GM18505 (cell line): Measurements from ENCODE around the gene ELL.
A peak's percentile ranks its signal among the peaks of the same experiment; 100 is the strongest.

Source experiments
- ATAC-seq: cut with Tn5 transposase; IDR thresholded peaks from one replicate; pipeline ENCODE4 v1.9.1; 2021; ENCODE audit not compliant: unreplicated experiment
- POLR2A ChIP-seq: IDR thresholded peaks from 4 replicates; pipeline ENCODE4 v1.6.1; 2011; ENCODE audit warnings: borderline replicate concordance; ENCODE audit not compliant: insufficient read depth, insufficient read length; ENCODE audit errors: extremely low read depth

Gene ELL

DNA sequence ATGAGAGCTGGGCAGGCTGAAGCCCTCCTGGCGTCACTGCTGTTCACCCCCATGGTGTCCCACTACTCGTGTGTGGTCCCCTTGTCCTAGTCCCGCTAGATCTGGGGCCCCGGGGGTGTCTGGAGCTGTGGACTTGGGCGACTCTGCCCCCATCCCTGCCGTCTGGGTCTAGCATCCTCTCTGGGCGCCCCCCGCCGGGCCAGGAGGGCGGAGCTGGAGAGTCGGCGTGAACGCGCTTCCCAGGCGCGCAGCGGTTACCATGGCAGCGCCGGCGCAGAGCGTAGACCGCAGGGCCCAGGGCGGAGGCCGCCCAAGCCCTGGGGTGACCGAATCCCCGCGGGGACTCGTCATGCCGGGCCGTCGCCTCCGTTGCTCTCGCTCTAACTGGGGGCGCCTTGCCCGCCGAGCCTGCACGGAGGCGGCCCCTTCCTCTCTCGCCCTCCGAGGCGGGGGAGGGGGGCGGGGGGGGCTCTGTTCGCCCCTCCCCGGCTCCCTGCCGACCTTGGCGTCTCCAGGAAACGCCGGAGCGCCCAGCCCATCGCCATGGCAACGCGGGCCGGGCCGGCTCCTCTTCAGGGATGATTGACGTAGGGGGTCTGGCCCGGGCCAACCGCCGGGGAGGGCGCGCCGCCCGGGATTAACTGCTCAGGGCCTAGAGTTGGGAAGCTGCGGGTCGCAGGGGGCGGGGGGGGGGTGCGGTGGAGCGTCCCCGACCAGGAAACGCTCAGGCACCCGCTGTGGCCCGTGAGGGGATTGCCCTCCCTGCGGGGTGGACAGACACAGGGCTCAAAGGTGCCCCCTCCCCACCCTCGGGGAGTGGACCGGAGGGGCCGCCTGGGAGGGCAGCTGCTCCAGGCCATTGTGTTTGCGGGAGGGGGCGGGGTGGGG is 92.8 kb downstream of the ELL start:
- no peak for TF ChIP-seq POLR2A
- peak; percentile 58 for ATAC-seq

DNA sequence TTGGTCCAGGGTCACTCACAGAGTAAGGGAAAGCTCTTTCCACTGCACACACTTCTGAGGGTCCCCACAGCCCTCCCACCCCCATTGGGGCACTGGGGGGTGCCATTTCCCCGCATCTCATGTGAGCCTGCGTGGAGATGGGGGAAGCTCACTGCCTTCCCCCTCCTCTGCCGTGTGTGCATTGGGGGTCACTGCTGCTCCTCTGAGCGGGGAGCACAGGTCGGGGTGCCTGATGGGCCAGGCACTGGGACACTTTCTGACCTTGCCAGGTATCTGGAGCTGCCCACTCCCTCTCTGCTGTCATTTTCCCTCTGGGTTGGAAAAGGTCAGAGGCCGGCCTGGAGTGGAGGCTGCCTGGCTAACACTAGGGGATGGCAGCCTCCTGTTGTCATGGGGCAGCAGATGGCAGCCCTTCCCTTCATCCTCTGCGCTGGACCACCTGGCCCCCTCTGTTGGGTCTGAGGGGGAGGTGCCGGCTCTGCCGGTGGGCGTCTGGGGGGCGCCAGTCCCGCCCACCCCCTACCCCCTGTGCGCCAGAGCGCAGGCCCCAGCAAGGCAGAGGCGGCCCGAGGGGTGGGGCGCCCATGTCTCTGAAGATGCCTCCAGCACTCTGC is 93.6 kb downstream of the ELL start:
- no peak for TF ChIP-seq POLR2A
- no peak for ATAC-seq

DNA sequence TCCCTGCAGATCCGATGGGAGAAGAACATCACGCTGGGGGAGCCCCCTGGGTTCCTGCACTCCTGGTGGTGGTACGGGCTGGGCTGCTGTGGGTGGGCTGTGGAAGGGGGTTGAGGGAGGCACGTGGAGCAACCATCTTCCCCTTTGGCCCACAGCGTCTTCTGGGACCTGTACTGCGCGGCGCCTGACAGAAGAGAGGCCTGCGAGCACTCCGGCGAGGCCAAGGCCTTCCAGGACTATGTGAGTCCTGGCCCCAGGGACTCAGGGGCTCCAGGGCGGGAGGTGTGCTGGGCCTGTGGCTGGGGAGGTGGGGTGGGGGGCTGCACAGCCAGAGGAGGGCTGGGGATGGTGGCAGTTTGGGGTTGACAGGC is 94.1 kb downstream of the ELL start:
- no peak for TF ChIP-seq POLR2A
- ATAC-seq = no peak

- TF ChIP-seq POLR2A = no peak
- no peak for ATAC-seq
These were observed 94.7 kb downstream of the ELL start for GRCh38 chr19:18427080-18427742.

GRCh38 chr19:18426416-18426767 is 95.5 kb downstream of the ELL start:
- ATAC-seq = no peak
- TF ChIP-seq POLR2A = no peak

- no peak for TF ChIP-seq POLR2A
- ATAC-seq = no peak
These were observed 96.1 kb downstream of the ELL start for GRCh38 chr19:18425515-18426415.

DNA sequence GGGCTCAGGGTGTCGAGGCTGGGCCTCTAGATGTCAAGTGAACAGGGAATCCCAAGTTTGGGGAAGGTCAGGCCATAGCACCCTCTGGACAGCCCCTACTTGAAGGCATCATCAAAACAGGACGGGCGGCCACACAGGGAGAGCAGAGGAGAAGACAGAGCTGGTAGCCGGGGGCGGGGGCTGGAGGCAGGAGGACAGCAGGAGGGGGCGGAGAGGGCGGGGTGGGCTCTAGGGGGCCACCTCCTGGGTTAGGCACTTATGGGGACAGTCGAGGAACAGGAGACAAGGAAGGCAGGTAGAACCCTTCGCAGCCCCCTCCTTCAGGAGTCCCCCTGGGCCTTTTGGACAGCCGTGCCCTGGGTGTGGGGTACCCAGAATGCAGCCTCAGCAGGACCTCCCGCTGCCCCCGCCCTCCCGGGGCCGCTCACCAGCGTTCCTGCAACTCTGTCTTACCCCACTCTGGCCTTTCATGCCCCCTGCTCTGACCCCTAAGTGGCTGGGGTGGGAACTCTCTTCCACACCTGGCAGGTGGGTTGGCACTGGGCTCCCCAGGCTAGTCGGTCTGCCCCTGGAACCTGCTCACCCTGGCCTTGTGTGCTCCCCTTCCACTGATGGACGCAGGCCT is 96.9 kb downstream of the ELL start:
- no peak for ATAC-seq
- TF ChIP-seq POLR2A = no peak

- ATAC-seq = no peak
- no peak for TF ChIP-seq POLR2A
These were observed 97.6 kb downstream of the ELL start for GRCh38 chr19:18424122-18424889.

DNA sequence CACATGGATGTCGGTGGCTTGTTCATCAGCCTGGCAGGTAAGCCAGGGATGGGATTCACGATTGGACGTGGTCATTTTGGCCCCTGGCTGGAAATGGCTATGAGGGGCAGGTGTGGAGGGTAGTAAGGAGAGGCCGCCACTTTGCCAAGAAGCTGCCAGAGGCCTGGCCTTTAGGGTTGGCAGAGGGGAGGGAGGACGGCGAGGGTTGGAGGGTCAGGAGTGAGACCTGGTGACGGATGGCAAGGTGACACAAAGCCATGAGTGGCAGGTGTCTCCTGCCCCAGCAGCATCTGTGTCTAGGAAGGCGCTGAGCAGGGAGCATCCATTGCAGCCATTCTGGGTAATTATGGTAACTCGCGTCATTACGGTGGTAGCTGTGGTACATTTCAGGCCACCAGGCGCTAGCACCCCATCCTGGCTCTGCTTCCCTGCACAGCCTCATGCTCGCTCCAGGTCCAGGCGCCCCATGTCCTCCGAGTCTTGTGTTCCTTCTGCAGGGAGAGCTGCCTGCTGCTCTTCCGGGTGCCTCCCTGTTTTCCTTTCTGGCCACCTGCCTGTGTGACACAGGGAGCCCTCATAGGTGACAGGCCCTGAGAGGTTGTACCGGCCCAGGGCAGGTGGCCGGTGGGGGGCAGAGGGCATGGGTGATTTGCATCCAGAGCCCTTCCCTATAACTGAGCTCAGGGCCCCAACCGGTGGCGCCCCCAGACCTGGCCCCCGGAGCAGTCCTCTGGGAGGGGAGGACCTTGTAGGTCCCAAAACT is 98.4 kb downstream of the ELL start:
- no peak for ATAC-seq
- TF ChIP-seq POLR2A = no peak

GRCh38 chr19:18422530-18423191 is 99.2 kb downstream of the ELL start:
- TF ChIP-seq POLR2A = no peak
- ATAC-seq = no peak
